NCI-H1694 (cell line): Measurements from ENCODE around the gene FIGNL2.
"Not testable (repeated sequence)": the region's sequence is repeated elsewhere in the genome, so short reads cannot be mapped to it uniquely, and the experiment has no call there.

ENCODE experiments used
- DNase-seq: peaks from one replicate; lab custom pipeline; 2025; lab: John Stamatoyannopoulos, UW

The FIGNL2 gene

DNA sequence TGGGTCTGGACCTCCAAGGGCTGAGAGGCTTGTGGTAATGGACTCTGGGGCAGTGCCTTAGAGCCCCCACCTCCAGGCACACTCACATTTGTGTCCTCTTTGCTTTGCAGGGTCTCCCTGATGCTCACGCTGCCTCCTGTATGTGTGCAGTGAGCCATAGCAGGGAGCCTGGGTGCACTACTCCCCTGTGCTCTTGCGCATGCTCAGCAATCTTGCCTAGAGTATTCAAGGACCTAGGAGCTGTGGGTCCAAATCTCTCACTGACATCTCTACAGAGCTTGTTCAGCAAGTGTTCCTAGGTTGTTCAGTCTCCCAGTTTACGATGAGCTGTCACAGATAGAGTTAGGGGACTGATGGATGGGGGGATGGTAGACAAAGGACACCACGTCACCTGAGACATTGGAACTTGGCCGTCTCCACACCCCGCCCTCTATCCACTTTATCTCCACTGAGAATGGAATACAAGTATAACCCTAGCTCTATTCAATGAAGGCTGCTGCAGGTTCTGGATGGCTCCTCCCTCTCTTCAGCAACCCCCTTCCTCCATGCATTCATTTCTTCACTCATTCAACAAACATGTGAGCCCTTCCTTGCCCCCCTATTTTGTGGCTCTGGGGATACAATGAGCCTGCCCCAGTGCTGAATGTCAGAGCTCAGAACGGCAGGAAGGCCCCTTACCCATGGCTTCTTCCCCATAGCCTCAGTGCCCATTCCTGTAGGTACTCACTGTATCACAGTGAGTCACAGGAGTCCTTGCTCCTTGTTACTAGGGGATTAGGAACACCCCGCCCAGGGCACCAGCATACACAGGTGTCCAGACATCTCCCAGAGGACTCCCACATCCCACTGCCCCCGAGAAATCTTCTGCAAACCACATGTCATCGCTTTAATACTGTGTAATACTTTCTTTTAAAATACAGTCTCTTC is 31.2 kb downstream of the FIGNL2 start:
- DNase-seq = no peak

DNA sequence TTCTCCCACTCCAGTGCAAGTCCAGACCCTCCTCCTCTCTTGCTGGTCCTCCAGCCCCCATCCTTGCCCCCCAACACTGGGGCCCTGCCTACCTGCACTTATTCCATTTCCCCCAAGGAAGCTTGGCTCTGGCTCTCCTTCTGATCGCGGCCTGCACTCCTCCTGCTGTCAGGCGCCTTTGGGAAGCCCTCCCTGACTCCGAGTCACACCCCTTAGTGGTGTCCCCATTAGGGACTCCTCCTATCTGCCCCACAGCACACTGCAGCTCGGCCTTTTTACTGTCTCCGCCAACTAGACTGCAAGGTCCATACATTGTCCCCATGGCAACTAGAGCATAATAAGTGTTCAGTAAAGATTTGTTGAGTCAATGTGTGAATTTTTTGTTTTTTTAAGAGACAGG is 32.9 kb downstream of the FIGNL2 start:
- DNase-seq = no peak

DNA sequence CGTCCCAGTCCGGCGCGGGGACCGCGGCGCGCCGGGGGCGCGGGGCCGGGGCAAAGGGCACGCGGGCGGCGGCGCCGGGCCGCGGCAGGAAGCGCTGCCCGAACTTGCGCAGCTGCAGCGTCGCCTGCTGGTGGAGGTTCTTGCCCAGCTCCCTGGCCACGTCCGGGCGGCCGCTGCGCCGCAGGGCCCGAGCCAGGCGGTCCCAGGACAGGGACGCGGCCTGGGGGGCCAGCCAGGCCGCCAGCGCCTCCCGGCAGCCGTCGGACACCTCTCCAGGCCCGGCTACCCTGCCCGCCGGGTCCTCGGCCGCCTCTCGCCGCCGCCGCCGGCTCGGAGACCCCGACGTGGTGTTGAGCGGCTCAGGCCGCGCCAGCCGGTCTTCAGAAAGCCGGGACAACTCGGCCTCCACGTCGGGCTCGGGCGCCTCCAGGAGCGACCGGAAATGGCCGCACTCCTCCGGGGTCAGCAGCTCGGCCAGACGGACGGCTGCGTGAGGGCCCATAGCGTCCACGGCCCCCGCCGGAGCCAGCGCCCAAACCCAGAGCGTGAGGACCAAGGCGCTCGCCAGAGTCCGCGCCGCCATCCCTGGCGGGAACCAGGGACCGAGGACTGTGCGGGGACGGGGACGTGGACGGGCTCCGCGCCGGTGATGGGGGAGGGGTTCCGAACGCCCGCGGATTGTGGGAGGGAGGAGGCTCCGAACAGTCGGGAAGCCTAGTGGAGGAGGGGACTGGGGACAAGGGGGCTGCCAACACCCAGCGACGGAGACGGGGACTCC is 34.0 kb downstream of the FIGNL2 start:
- DNase-seq = no peak

DNA sequence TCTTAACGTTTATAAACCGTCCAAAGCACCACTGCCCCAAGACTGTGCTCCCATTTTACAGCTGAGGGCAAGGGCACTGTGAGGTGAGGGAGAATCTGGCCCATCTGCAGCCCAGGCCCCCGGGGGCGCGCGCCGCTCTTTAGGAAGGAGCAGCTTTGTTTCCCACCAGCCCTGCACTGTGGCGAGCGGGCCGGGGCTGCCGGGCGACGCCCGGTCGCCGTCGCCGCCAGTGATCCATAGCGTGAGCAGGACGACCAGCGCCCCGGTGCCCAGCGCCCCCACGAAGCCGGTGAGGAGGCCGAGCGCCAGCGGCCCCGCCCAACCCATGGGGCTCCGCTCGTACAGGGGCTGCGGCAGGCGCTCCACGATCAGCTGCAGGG is 34.6 kb downstream of the FIGNL2 start:
- no peak for DNase-seq

DNA sequence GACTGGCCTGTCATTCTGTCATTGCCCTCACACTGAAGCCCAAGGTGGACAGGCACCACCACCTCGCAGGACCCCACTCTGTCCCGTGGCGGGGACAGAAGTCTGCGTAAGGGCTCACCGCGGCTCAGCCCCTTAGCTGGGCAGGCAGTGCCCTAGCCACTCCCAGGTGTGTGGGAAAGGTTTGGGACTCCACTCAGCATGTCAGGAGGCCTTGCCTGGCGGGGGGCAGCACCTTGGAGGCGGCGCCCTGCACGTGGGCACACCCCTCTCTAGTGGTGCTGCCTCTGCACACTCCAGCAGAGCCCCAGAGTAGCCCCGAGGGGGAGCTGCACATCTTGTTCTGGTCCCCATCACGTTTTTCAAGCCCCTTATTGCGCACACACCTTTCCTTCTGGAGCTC is 35.6 kb downstream of the FIGNL2 start:
- no peak for DNase-seq

DNA sequence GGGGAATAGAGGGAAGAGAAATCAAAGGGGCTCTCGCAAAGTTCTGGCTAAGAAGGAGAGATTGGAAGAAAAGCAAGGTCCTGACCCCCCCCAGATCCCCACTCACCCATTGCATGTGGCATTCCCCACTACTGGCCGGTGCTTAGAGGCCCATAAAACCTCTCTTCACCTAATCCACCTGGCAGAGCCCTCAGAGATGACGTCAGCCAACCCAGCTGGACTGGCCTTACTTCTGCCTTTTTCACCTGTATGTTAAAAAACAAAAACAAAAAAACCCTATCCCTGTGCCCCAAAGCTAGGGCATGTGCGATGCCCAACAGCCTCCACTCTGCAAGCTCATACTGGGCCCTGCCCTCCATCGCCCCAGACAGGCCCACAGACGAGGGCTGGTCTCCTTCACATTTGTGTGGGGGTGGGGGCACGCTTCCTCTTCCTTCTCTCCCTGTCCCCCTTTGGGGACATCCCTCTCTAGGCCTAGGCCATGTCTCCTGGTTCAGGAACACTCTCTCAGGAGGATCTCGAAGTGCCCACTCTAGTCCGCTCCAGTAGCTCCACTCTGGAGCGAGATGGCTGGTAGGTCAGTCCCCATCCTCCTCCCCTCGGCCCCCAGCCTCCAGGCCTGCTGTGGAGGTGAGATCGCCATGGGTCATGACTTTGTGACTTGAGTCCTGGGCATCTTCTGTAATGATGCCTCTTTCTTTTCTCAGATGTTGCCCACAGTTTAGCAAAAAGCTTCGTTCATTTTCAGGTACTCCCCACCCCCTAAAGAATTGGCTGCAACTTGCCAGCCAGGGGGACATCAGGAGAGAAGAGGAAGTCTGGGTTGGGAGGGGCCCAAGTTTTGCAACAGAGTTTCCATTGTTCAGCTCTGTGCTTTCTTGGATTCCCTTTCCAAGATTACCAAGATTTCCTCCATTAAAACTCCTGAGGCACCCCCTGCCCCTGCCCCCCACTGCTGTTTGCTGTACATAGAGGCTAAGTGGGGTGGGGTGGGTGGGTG is 37.0 kb downstream of the FIGNL2 start:
- no peak for DNase-seq

DNA sequence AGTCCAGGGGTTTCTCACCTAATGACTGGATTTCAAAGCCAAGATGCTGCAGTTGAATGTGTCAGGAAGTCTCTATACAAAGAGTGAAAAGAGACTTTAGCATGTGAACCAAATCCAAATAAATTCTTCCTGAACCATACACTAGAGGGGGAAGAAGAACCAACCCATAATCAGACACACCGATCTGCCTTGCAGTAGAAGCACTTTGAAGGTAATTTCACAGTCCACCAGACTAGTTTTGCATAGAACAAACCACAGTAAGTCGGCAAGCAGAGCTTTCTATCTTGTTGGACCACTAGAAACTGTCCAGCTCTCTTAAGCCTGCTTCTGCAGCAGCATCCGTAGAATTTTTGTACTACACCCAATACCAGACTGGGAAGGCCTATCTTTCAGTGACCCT is 39.3 kb downstream of the FIGNL2 start:
- DNase-seq = no peak

DNA sequence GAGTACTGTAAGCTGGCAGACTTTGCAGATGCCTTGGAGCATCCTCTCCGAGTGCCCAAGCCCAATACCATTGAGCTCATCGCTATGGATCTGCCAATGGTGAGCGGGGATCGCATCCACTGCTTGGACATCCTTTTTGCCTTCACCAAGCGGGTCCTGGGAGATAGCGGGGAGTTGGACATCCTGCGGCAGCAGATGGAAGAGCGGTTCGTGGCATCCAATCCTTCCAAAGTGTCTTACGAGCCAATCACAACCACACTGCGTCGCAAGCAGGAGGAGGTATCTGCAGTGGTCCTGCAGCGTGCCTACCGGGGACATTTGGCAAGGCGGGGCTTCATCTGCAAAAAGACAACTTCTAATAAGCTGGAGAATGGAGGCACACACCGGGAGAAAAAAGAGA is 41.6 kb downstream of the FIGNL2 start:
- no peak for DNase-seq

DNA sequence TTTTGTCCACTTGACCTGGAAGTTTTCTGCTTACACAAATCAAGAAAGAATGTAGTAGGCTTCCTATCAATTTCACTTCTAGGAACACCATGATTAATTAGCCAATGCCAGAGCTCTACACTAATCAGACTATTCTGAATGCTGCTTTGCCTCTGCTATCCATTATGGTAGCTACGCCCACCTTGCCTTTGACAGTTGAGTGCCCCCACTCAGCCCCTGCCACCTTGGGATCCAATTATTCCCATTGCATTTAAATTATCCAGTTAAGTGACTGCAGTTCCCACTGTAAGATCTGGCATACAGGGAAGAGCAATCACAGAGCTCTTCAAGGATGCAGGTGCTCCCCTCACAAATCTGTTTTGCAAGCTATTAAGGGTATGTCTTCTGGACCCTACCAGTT is 47.5 kb downstream of the FIGNL2 start:
- no peak for DNase-seq

DNA sequence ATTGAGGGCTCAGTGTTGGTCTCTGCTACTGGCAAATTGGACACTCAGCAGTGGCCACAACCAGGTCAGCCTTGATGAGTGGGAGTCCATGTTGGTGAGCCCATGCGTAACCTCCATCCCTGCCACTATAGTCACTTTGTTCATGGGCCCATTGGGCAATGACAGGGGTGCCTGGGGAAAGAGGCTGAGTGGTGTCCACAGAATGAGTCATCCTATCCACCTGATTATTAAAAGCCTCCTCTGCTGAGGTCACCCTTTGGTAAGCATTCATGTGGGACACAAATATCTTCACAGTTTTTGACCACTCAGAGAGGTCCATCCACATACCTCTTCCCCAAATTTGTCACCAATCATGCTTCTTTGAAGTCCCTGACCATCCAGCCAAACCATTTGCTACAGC is 50.0 kb downstream of the FIGNL2 start:
- no peak for DNase-seq

DNA sequence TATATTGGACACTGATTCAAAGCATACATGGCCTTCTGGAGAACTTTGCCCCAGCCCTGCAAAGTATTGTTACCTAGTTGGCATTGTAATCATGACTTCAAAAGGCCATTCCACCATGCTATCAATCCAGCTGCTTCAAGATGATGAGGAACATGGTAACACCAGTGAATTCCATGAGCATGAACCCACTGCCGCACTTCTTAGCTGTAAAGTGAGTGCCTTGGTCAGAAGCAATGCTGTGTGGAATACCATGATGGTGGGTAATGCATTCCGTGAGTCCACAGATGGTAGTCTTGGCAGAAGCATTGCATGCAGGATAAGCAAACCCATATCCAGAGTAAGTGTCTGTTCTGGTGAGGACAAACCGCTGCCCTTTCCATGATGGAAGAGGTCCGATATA is 50.5 kb downstream of the FIGNL2 start:
- not testable (repeated sequence) for DNase-seq

DNA sequence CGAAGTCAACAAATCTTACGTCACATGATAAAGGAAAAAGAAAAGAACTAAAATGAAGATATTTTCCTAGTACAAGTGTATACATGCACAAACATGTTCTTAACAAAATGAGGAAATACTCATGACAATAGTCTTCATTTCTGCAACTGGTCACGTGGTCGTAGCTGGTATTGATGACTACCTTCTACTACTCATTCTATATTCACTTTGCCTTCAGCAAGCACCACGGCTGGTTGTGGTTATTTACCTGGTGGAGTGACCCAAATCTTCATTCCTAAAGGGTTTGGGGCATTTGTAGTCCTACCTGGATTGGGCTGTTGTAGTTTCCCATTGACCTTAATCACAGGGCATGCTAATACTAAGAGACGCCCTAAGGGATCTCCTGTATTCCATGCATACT is 51.2 kb downstream of the FIGNL2 start:
- no peak for DNase-seq

DNA sequence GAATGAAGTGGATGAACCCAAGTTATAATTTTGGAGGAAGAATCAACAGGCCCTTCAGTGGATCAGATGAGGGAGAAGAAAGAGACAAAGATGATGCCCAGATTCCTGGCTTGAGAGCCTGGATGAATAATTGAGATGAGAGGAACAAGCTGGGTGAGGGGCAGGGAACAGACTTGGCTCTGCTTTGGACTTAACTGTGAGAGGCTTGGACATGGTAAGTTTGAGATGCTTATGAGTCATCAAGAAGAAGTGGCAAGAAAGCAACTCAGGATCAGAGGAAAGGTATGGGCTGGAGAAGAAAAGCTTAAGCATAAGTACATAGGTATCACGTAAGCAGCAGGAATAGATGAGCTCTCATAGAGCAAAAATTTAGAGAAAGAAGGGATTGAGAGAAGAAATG is 55.3 kb downstream of the FIGNL2 start:
- DNase-seq = no peak

DNA sequence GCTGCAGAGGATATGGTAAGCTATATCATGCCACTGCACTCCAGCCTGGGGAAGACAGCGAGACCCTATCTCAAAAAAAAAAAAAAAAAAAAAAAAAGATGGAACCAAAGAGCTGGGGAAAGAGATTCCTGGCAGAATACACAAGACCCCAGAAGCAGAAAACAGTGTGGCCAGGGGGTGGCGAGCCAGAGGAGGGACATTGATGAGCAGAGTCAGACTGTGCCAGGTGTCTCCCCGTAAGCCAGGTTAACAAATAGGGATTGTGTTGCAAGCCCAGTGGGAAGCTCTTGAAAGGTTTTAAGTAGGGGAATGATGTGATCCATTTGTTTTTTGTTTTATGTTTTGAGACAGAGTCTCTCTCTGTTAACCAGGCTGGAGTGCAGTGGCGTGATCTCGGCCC is 56.1 kb downstream of the FIGNL2 start:
- DNase-seq = no peak

DNA sequence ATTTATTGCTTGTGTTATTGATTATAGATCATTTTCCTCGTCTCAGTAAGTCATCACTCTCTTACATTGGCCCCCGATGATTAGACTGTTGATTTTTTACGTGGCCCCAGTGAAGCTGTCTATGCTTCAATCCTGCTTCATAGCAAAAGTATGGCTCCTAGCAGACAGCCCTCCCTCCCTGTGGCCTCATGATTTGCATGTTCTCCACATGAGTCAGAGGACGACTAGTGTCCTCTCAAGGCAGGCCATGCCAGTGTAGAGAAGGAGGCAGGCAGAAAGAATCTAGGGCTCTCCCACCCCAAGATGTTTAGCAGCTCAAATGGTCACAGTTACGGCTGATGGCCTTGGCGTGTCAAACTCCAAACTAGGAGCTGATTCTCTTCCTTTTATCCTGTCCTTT is 59.6 kb downstream of the FIGNL2 start:
- DNase-seq = no peak

DNA sequence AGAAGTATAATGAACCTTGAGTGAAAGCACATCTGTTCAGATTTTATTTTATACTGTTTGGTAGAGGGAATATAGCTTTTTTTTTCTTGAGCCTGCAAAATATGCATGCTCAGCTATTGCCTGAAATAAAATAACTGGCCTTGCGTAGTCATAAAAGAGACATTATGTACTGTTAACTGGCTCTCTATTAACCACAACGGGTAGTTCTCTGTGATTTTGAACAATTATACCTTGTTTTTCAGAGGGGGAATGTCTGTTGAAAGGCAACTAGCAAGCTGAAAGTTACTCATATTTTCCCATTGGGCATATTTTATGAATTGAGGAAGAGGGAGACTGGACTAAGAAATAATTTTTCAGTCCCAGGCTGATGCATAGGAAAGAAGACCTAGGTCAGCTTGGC is 62.6 kb downstream of the FIGNL2 start:
- no peak for DNase-seq

DNA sequence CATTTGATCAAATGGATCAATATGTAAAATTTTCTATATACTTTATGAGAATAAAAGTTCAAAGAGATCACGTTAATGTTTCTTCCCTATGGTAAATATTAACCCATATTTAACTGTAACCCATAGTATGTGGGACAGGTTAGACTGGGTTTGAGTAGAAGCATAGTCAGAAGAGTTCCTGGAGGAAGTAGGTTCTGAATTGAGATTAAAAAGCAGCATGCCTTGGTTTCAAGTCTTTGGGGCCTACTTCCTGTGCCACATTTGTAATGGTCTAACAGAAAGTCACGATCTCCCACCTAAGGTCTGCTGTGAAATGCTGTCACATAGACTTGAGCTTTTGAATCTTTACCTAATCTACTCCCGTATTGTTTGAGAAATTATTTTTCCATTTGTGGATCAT is 63.8 kb downstream of the FIGNL2 start:
- DNase-seq = no peak

DNA sequence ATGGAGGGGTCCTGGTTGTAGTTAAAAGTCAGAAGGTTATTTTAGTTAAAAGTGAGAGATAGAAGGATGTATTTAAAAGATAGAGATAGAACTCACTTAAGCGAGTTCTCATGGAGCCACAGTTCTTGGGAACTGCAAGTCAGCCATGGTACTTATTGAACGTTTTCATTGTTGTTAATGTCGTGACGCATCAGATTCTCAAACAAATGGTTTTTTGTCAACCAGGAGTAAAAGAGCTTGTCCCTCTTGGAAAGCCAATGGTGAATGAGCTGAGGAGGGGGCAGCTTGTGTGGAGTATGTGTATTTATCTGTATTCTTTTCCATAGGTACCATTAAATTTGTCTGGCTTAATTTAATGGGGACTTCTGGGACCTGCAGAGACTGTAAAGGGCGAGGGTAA is 68.6 kb downstream of the FIGNL2 start:
- DNase-seq = no peak

DNA sequence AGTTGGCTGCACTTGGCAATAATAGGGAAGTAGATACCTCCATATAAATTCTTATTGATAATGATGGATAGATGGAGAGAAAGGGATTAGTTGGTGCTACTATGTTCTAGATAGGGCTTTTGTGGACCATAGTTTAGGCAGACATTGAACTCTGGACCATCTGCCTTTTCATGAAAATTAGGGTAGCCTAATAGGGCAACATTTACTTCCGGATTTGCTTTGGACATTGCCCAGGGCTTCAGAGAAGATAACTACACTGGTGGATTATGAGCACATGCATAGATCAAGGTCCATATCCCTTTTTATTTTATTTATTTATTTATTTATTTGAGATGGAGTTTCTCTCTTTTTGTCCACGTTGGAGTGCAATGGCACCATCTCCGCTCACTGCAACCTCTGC is 70.5 kb downstream of the FIGNL2 start:
- DNase-seq = no peak

DNA sequence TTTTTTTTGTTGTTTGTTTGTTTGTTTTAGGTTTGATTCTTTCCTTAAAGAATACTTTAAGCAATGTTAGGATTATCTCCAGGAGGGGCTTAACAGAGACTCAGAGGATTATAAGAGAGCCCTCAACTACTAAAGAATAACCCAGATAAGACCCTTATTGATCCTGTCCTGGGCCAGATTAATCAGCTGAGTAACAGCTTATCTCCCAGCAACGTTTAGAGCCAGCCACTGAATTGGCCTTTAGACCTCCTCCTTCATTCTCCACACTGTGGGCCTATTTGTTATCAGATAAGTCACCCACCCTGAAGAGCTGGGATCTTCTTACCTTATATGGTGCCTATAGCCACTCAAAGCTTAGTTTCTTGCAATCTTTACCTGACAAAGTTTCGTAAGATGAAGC is 71.1 kb downstream of the FIGNL2 start:
- no peak for DNase-seq

DNA sequence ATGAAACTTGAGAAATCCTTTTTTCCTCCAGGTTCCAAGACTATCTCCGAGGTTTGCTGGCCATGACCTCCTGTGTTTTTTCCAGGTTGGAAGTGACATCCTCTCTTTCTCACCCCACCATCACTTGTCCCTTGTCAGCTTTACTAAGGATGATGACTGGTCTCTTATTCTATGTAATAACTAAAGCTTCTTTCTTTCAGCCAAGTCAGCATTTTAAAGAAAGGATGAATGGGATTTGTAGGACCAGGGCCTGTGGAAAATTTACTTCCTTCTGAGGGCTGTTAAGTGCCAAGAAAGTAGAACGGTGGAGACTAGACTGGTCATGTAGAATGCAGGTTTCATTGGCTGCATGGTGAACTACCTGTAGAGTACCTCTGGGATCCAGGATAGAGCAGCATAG is 73.6 kb downstream of the FIGNL2 start:
- no peak for DNase-seq
